Thoracic aorta (tissue), 2 donors: Measurements from ENCODE around the gene ADCY5. TPM values are rescaled to one million over a fixed set of nuclear protein-coding genes. Genes with fewer than 3 reads are reported as not detected.

Experiments used
- ATAC-seq: fragments of 150-250 bp; one replicate; pipeline ENCODE4 v1.8.0; 2017; ENCODE audit warnings: low read depth; ENCODE audit not compliant: insufficient number of reproducible peaks, low FRiP score
- DNase-seq: peaks from one replicate; pipeline ENCODE4 v3.0.0-alpha.2; 2020; ENCODE audit warnings: low spot score
- H3K27ac ChIP-seq, 2 donors: fragments of 200-600 bp; sonication (generic); 1 replicate in 1 of 2; 2 replicates in 1 of 2; pipeline ENCODE4 v1.5.1; 2016; ENCODE audit warnings: mild to moderate bottlenecking in 2 of 2, moderate library complexity in 2 of 2
- H3K27me3 ChIP-seq: fragments of 200-600 bp; sonication (generic); replicated peaks from 2 replicates; pipeline ENCODE4 v1.6.0; 2016; ENCODE audit warnings: mild to moderate bottlenecking; ENCODE audit not compliant: insufficient read depth
- H3K36me3 ChIP-seq: fragments of 200-600 bp; sonication (generic); one replicate; pipeline ENCODE4 v1.5.1; 2016
- H3K4me1 ChIP-seq, 2 donors: fragments of 200-600 bp; sonication (generic); 1 replicate in 1 of 2; 2 replicates in 1 of 2; pipeline versions ENCODE4 v1.5.1 to v1.6.0; 2016; ENCODE audit warnings: low read depth in 2 of 2, mild to moderate bottlenecking in 1 of 2; ENCODE audit not compliant: control insufficient read depth in 1 of 2
- H3K4me3 ChIP-seq: fragments of 200-600 bp; sonication (generic); 2 replicates; pipeline ENCODE4 v1.5.1; 2016; ENCODE audit warnings: mild to moderate bottlenecking
- H3K9me3 ChIP-seq: fragments of 200-600 bp; sonication (generic); 2 replicates; pipeline ENCODE4 v1.5.1; 2016
- total RNA-seq, 2 donors: library from RNA; depleted of rRNA; stranded (reverse); fragments of >200 nt; gene quantifications; one replicate each; pipeline versions ENCODE4 v1.1.0 to v1.2.3, GENCODE V29; 2016
- TF ChIP-seq, protein P1 (sequence below): fragments of 200-600 bp; sonication (generic); IDR thresholded peaks from one replicate; pipeline ENCODE4 v1.5.1; 2019; ENCODE audit warnings: antibody characterized with exemption

ADCY5 gene
- total RNA-seq, 2 donors from 2014 or later: 104 to 123 TPM

DNA sequence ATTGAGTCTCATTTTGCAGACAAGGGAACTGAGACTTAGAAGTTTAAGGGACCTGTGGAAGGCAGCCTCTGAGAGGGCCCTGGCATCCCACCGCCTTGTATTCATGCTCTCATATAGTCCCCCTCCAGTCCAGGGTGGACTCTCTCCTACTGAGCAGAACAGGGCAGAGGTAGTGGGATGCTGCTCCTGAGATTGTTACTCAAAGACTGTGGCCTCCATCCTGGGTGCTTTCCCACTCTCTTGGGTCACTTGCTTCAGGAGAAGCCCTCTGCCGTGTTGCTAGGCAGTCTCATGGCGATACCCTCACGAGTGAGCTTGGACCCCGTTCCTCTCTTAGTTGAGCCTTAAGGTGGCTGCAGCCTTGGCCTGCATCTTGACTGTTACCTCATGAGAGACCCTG lies 22.2 kb upstream of the ADCY5 start:
- ATAC-seq (no peak), DNase-seq (no peak)
- no peak overlapping the region for H3K4me3 ChIP-seq
- H3K27ac ChIP-seq: no peak overlapping the region
- no peaks in the 10 kb centered on the region for H3K9me3 ChIP-seq
- no peaks in the 10 kb centered on the region for H3K27me3 ChIP-seq
- H3K4me1 ChIP-seq: no peaks in the 10 kb centered on the region
- TF ChIP-seq, protein P1, sequence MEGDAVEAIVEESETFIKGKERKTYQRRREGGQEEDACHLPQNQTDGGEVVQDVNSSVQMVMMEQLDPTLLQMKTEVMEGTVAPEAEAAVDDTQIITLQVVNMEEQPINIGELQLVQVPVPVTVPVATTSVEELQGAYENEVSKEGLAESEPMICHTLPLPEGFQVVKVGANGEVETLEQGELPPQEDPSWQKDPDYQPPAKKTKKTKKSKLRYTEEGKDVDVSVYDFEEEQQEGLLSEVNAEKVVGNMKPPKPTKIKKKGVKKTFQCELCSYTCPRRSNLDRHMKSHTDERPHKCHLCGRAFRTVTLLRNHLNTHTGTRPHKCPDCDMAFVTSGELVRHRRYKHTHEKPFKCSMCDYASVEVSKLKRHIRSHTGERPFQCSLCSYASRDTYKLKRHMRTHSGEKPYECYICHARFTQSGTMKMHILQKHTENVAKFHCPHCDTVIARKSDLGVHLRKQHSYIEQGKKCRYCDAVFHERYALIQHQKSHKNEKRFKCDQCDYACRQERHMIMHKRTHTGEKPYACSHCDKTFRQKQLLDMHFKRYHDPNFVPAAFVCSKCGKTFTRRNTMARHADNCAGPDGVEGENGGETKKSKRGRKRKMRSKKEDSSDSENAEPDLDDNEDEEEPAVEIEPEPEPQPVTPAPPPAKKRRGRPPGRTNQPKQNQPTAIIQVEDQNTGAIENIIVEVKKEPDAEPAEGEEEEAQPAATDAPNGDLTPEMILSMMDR: no peak
- no peaks in the 10 kb centered on the region for H3K36me3 ChIP-seq

DNA sequence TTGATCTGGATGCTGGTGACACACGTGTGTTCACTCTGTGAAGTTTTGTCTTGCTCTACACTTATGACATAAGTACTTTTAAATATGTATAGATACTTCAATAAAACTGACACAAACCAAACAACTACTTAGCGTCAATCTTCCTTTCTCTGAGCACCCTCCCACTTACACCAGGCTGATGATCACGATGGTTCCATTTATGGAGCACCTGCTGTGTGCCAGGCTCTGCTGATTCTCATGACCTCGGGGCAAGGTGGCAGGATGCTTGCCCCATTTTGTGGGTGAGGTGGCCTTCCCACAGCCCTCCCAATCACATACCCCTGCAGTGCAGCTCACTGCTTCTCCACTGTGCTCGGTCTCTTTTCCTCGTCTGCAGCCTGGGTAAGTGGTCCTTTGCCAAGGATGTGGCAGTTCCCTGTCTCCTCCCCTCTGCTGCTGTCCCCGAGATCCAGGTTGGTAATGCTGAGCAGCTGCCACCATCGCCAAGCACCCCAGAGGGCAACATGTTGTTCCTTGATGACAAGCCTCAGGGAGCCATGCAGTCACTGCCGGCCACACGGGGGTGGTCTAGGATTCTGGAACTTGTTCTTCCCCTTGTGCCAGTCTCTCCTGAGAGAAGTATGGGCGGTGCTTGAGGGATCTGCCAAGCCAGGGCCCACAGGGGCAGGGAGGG lies 20.6 kb upstream of the ADCY5 start:
- H3K4me1 ChIP-seq: no peaks in the 10 kb centered on the region
- H3K27me3 ChIP-seq: no peaks in the 10 kb centered on the region
- no peaks in the 10 kb centered on the region for H3K9me3 ChIP-seq
- H3K4me3 ChIP-seq: no peak overlapping the region
- H3K36me3 ChIP-seq: no peaks in the 10 kb centered on the region
- DNase-seq (no peak), ATAC-seq (no peak)
- TF ChIP-seq, protein P1: no peak
- no peak overlapping the region for H3K27ac ChIP-seq

DNA sequence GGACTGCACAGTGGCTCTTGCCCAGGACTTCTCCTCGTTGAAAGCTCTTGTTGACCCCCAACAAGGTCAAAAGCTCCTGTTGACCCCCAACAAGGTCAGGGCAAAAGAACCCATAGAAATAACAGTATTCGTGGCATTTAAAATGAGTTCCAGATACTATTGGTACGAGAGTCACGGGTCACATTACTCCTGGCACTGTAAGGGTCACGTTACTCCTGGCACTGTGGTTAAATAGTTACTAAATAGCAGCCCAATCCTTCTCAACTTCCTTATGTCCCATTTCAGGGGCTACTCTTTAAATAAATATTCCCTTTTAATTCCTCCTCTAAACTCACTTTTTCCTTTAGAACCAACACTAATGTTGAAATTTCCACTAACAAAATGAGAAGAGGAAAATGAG lies 18.2 kb upstream of the ADCY5 start:
- no peaks in the 10 kb centered on the region for H3K27me3 ChIP-seq
- H3K9me3 ChIP-seq: no peaks in the 10 kb centered on the region
- ATAC-seq: no peak
- no peaks in the 10 kb centered on the region for H3K4me1 ChIP-seq
- TF ChIP-seq, protein P1: no peak
- no peak overlapping the region for H3K27ac ChIP-seq
- H3K4me3 ChIP-seq: no peak overlapping the region
- no peaks in the 10 kb centered on the region for H3K36me3 ChIP-seq
- no peak for DNase-seq

DNA sequence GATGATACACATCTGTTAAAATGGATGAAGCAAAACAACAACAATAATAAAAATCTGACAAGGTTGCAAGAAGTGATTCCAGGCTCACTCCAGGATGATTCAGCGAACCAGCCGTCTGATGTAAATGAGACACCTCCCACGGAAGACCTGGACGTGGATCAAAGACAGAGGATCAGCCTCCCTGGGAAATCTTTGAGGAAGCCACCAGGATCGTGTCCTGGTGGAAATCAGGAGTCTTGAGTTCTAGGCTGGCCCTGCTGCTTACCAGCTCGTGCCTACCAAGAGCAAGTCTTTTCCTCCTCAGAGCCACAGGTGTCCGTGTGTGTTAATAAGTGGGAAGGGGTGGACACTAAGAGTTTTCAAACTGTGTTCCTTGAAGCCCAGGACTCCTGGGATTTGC lies 15.3 kb upstream of the ADCY5 start:
- no peaks in the 10 kb centered on the region for H3K27me3 ChIP-seq
- H3K4me3 ChIP-seq: no peak overlapping the region
- H3K27ac ChIP-seq: no peak overlapping the region
- H3K9me3 ChIP-seq: no peaks in the 10 kb centered on the region
- DNase-seq (no peak), ATAC-seq (no peak)
- no peaks in the 10 kb centered on the region for H3K36me3 ChIP-seq
- TF ChIP-seq, protein P1: no peak
- H3K4me1 ChIP-seq: no peaks in the 10 kb centered on the region

DNA sequence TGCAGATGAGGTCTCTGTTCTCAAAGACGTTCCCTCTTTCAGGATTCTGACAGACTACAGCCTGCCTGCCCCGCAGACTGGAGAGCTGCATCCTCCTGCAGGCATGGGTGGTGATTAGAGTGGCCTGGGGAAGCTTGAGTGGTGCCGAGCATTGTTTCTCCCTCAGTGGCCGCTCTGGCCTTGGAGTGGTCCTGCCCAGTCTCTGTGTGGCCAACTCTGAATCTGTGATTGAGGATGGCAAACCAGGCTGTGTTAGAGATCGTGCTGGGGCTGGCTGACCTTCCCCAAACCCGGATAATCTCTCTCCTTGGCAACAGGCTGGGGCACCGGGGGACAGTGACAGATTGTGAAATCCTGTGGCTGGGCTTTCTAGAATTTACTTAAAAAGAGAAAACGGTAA lies 11.0 kb upstream of the ADCY5 start:
- H3K4me3 ChIP-seq: no peak overlapping the region
- H3K9me3 ChIP-seq: no peaks in the 10 kb centered on the region
- H3K27ac ChIP-seq: no peak overlapping the region
- ATAC-seq: no peak
- DNase-seq: no peak
- H3K36me3 ChIP-seq: no peaks in the 10 kb centered on the region
- H3K27me3 ChIP-seq: no peaks in the 10 kb centered on the region
- H3K4me1 ChIP-seq: no peaks in the 10 kb centered on the region
- TF ChIP-seq, protein P1: no peak
